B cell (primary cell): ENCODE results near the gene TTC28. TPM values are rescaled to one million over a fixed set of nuclear protein-coding genes. Genes with fewer than 3 reads are reported as not detected.
"Not testable (repeated sequence)": the region's sequence is repeated elsewhere in the genome, so short reads cannot be mapped to it uniquely, and the experiment has no call there.

Source experiments
- ATAC-seq: fragments of 200-7000 bp; cut with Tn5 transposase; one replicate; pipeline ENCODE4 v1.10.0; 2021; ENCODE audit warnings: low read depth, mild to moderate bottlenecking, moderate number of reproducible peaks, moderate library complexity
- CTCF ChIA-PET: fragments of 350-600 bp; sonication (Branson Sonifier 250); formaldehyde crosslinking; loops from one replicate; lab custom pipeline; 2021; ENCODE audit warnings: antibody characterized with exemption, inconsistent platforms; lab: Charles Lee
- POLR2A ChIA-PET: fragments of 350-600 bp; sonication (Branson Sonifier 250); formaldehyde crosslinking; loops from one replicate; lab custom pipeline; 2021; ENCODE audit warnings: antibody characterized with exemption; lab: Charles Lee
- DNase-seq: peaks from one replicate; pipeline ENCODE4 v3.0.0; 2013
- H2AFZ ChIP-seq: 2 replicates; pipeline ENCODE4 v1.6.1; 2012; ENCODE audit warnings: mild to moderate bottlenecking, low read depth, low read length; ENCODE audit not compliant: insufficient read depth, poor library complexity, severe bottlenecking
- H3K27ac ChIP-seq, 2 donors: 1 replicate in 1 of 2; 2 replicates in 1 of 2; pipeline ENCODE4 v1.5.1; 2012 to 2013; ENCODE audit warnings: low read length in 2 of 2, mild to moderate bottlenecking in 2 of 2, moderate library complexity in 1 of 2
- H3K27me3 ChIP-seq, 4 experiments: fragments of 200-600 bp in 1 of 4; sonication (generic) in 1 of 4; replicated peaks in 1 of 4; 1 replicate in 2 of 4; 2 replicates in 2 of 4; pipeline versions ENCODE4 v1.6.1 to v1.7.0; 2013 to 2016; ENCODE audit warnings: low read length in 3 of 4, mild to moderate bottlenecking in 2 of 4, mixed read lengths in 1 of 4, moderate library complexity in 1 of 4; ENCODE audit not compliant: insufficient read depth in 4 of 4, control insufficient read depth in 3 of 4; ENCODE audit errors: control extremely low read depth in 1 of 4
- H3K36me3 ChIP-seq, 2 experiments: replicated peaks in 1 of 2; 1 replicate in 1 of 2; 2 replicates in 1 of 2; pipeline versions ENCODE4 v1.6.1 to v1.7.1; 2013; ENCODE audit warnings: low read length in 1 of 2; ENCODE audit not compliant: insufficient read depth in 2 of 2, control insufficient read depth in 1 of 2; ENCODE audit errors: control extremely low read depth in 1 of 2, extremely low read depth in 1 of 2
- H3K4me1 ChIP-seq, 2 donors: fragments of 200-600 bp in 1 of 2; sonication (generic) in 1 of 2; 1 replicate in 1 of 2; 2 replicates in 1 of 2; pipeline versions ENCODE4 v1.5.1 to v1.6.1; 2013 to 2017; ENCODE audit warnings: low read length in 2 of 2; ENCODE audit not compliant: control insufficient read depth in 2 of 2, insufficient read depth in 2 of 2
- H3K4me2 ChIP-seq: replicated peaks from 2 replicates; pipeline ENCODE3; 2012; ENCODE audit warnings: mild to moderate bottlenecking, low read depth, low read length; ENCODE audit not compliant: poor library complexity, severe bottlenecking
- H3K4me3 ChIP-seq, 5 experiments: fragments of 200-600 bp in 1 of 5; sonication (generic) in 1 of 5; 1 replicate in 3 of 5; 2 replicates in 2 of 5; pipeline versions ENCODE4 v1.5.1 to v1.7.0; 2011 to 2016; ENCODE audit warnings: low read length in 4 of 5, mild to moderate bottlenecking in 4 of 5, low read depth in 2 of 5, control low read depth in 1 of 5, moderate library complexity in 1 of 5; ENCODE audit not compliant: insufficient read depth in 1 of 5; ENCODE audit errors: control extremely low read depth in 1 of 5, extremely low read depth in 1 of 5
- H3K79me2 ChIP-seq: fragments of 200-600 bp; sonication (generic); one replicate; pipeline ENCODE4 v1.6.0; 2016; ENCODE audit warnings: low read length; ENCODE audit not compliant: control insufficient read depth, insufficient read depth
- H3K9ac ChIP-seq: fragments of 200-600 bp; sonication (generic); 2 replicates; pipeline ENCODE4 v1.6.1; 2017; ENCODE audit warnings: mild to moderate bottlenecking, low read length, moderate library complexity
- H3K9me3 ChIP-seq, 3 donors: one replicate each; pipeline versions ENCODE4 v1.6.1 to v1.7.1; 2013; ENCODE audit warnings: low read length in 2 of 3; ENCODE audit not compliant: control insufficient read depth in 2 of 3, insufficient read depth in 1 of 3; ENCODE audit errors: control extremely low read depth in 1 of 3
- H4K20me1 ChIP-seq: 2 replicates; pipeline ENCODE4 v1.6.0; 2012; ENCODE audit warnings: mild to moderate bottlenecking, low read length; ENCODE audit not compliant: insufficient read depth, control insufficient read depth, poor library complexity, severe bottlenecking
- H3K27ac Mint-ChIP-seq: one replicate; pipeline ENCODE4 v1.8.0; 2021; ENCODE audit warnings: mixed read lengths
- H3K27me3 Mint-ChIP-seq: one replicate; pipeline ENCODE4 v1.8.0; 2021; ENCODE audit warnings: mixed read lengths
- H3K4me1 Mint-ChIP-seq: one replicate; pipeline ENCODE4 v1.8.0; 2021; ENCODE audit warnings: mixed read lengths
- H3K4me3 Mint-ChIP-seq: one replicate; pipeline ENCODE4 v1.8.0; 2021; ENCODE audit warnings: mixed read lengths
- H3K9me3 Mint-ChIP-seq: one replicate; pipeline ENCODE4 v1.8.0; 2022; ENCODE audit warnings: mixed read lengths; ENCODE audit not compliant: insufficient read depth
- EZH2 ChIP-seq: IDR thresholded peaks from 2 replicates; pipeline ENCODE4 v1.6.1; 2012; ENCODE audit warnings: borderline replicate concordance, low read depth, mild to moderate bottlenecking, moderate library complexity, low read length; ENCODE audit not compliant: insufficient read depth, poor library complexity, severe bottlenecking
- WGBS: methylation state at CpG from one replicate; pipeline ENCODE4 v1.1.5; 2013; ENCODE audit warnings: missing lambda C conversion rate; ENCODE audit not compliant: insufficient coverage; 5-methylcytosine and 5-hydroxymethylcytosine counted together
- intact Hi-C: fragments of 100-400 bp; cut with micrococcal nuclease; formaldehyde crosslinking; loops from one replicate; pipeline ENCODE4 v1.10.0; 2022
- polyA plus RNA-seq: library from polyadenylated mRNA; depleted of rRNA; stranded (reverse); fragments of >200 nt; gene quantifications from 2 replicates; pipeline ENCODE4 v1.2.3, GENCODE V29; 2012
- total RNA-seq, 2 donors: library from RNA; stranded (reverse); fragments of 120-200 nt in 1 of 2; gene quantifications; 1 replicate in 1 of 2; 2 replicates in 1 of 2; pipeline versions ENCODE4 v1.2.3 to v1.2.4, GENCODE V29; 2013 to 2022
- TF ChIP-seq, protein P1 (sequence below): fragments of 200-600 bp; IDR thresholded peaks from one replicate; pipeline ENCODE4 v1.8.0; 2022; ENCODE audit warnings: antibody characterized with exemption, mild to moderate bottlenecking

The TTC28 gene
- total and polyA plus RNA-seq, 2 donors (not counting 1 experiment from before 2014, with no cell fraction given): 4.5 to 7.3 TPM

GRCh38 chr22:28091486-28091885 is 588.2 kb downstream of the TTC28 start:
- Mint-ChIP-seq H3K9me3 (no peaks in the 10 kb centered on the region), H3K27me3 (no peaks in the 10 kb centered on the region), H3K27ac (no peak overlapping the region), H3K4me3 (no peak overlapping the region), H3K4me1 (no peaks in the 10 kb centered on the region)
- no peak for TF ChIP-seq EZH2
- TF ChIP-seq, protein P1, sequence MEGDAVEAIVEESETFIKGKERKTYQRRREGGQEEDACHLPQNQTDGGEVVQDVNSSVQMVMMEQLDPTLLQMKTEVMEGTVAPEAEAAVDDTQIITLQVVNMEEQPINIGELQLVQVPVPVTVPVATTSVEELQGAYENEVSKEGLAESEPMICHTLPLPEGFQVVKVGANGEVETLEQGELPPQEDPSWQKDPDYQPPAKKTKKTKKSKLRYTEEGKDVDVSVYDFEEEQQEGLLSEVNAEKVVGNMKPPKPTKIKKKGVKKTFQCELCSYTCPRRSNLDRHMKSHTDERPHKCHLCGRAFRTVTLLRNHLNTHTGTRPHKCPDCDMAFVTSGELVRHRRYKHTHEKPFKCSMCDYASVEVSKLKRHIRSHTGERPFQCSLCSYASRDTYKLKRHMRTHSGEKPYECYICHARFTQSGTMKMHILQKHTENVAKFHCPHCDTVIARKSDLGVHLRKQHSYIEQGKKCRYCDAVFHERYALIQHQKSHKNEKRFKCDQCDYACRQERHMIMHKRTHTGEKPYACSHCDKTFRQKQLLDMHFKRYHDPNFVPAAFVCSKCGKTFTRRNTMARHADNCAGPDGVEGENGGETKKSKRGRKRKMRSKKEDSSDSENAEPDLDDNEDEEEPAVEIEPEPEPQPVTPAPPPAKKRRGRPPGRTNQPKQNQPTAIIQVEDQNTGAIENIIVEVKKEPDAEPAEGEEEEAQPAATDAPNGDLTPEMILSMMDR: no peak
- no peak overlapping the region for H3K27ac ChIP-seq
- no peaks in the 10 kb centered on the region for H3K79me2 ChIP-seq
- H3K4me3 ChIP-seq: no peak overlapping the region
- H3K4me2 ChIP-seq: no peak overlapping the region
- H3K27me3 ChIP-seq: no peaks in the 10 kb centered on the region
- no peak overlapping the region for H2AFZ ChIP-seq
- POLR2A ChIA-PET: no interaction called here
- intact Hi-C loops: no loop called here
- DNase-seq (no peak), ATAC-seq (no peak)
- CTCF ChIA-PET: no interaction called here
- WGBS: 91% methylated on average over 4 of the region's 6 CpGs
- no peak overlapping the region for H3K9ac ChIP-seq
- H3K36me3 ChIP-seq: no peaks in the 10 kb centered on the region
- H4K20me1 ChIP-seq: no peaks in the 10 kb centered on the region
- no peaks in the 10 kb centered on the region for H3K4me1 ChIP-seq
- H3K9me3 ChIP-seq: peaks cover 0 to 1% (median 0%) of the 10 kb centered on the region in 3 donors

DNA sequence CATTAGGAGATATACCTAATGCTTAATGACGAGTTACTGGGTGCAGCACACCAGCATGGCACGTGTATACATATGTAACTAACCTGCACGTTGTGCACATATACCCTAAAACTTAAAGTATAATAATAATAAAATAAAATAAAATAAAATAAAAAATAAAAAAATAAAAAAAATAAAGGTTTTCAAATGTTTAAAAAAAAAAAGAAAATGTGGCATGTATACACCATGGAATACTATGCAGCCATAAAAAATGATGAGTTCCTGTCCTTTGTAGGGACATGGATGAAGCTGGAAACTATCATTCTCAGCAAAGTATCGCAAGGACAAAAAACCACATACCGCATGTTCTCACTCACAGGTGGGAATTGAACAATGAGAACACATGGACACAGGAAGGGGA is 590.1 kb downstream of the TTC28 start:
- H3K9ac ChIP-seq, H3K4me3 Mint-ChIP-seq, H3K4me1 Mint-ChIP-seq, H3K9me3 ChIP-seq, CTCF ChIA-PET, H3K4me2 ChIP-seq, H3K27me3 Mint-ChIP-seq, DNase-seq, H3K9me3 Mint-ChIP-seq, H3K79me2 ChIP-seq, intact Hi-C loops, H3K4me3 ChIP-seq, H4K20me1 ChIP-seq, H3K36me3 ChIP-seq, H2AFZ ChIP-seq, ATAC-seq, POLR2A ChIA-PET, H3K27me3 ChIP-seq, H3K27ac ChIP-seq, H3K27ac Mint-ChIP-seq, H3K4me1 ChIP-seq: not testable (repeated sequence)
- WGBS: no CpG with 5 or more reads among the region's 5 CpGs
